Neural progenitor cell (in vitro differentiated cells): Measurements from ENCODE around the gene TMEM175. TPM values are rescaled to one million over a fixed set of nuclear protein-coding genes. Genes with fewer than 3 reads are reported as not detected.

ENCODE experiments used
- DNase-seq: peaks from one replicate; pipeline ENCODE4 v3.0.0-alpha.2; 2016; ENCODE audit warnings: low spot score
- H2AFZ ChIP-seq: fragments of 200-600 bp; sonication (generic); replicated peaks from 2 replicates; pipeline ENCODE4 v1.6.1; 2016; ENCODE audit warnings: antibody characterized with exemption
- H3F3A ChIP-seq: fragments of 200-600 bp; sonication (generic); 2 replicates; pipeline ENCODE4 v1.6.1; 2016; ENCODE audit warnings: antibody characterized with exemption, low read depth
- H3K27ac ChIP-seq: fragments of 200-600 bp; sonication (generic); 2 replicates; pipeline ENCODE4 v1.5.1; 2016; ENCODE audit warnings: mild to moderate bottlenecking
- H3K27me3 ChIP-seq: fragments of 200-600 bp; sonication (generic); 2 replicates; pipeline ENCODE4 v1.6.1; 2016; ENCODE audit warnings: mild to moderate bottlenecking, moderate library complexity
- H3K36me3 ChIP-seq: fragments of 200-600 bp; sonication (generic); 2 replicates; pipeline ENCODE4 v1.5.1; 2016
- H3K4me1 ChIP-seq: fragments of 200-600 bp; sonication (generic); 2 replicates; pipeline ENCODE4 v1.6.1; 2016; ENCODE audit warnings: mixed run types
- H3K4me2 ChIP-seq: fragments of 200-600 bp; sonication (generic); 2 replicates; pipeline ENCODE4 v1.6.1; 2016
- H3K4me3 ChIP-seq: fragments of 200-600 bp; sonication (generic); 2 replicates; pipeline ENCODE4 v1.5.1; 2016
- H3K79me2 ChIP-seq: fragments of 200-600 bp; sonication (generic); 2 replicates; pipeline ENCODE4 v1.6.1; 2016; ENCODE audit warnings: low read depth
- H3K9ac ChIP-seq: fragments of 200-600 bp; sonication (generic); 2 replicates; pipeline ENCODE4 v1.6.1; 2016
- H3K9me3 ChIP-seq: fragments of 200-600 bp; sonication (generic); 2 replicates; pipeline ENCODE4 v1.5.1; 2016; ENCODE audit warnings: low read depth
- H4K20me1 ChIP-seq: fragments of 200-600 bp; sonication (generic); 2 replicates; pipeline ENCODE4 v1.6.1; 2016; ENCODE audit warnings: low read depth
- H3K27ac Mint-ChIP-seq: 3 replicates; pipeline ENCODE4 v1.8.0; 2021; ENCODE audit warnings: mixed read lengths
- H3K27me3 Mint-ChIP-seq: 2 replicates; pipeline ENCODE4 v1.8.0; 2022; ENCODE audit warnings: low read depth, mild to moderate bottlenecking, inconsistent platforms, moderate library complexity, mixed read lengths; ENCODE audit not compliant: insufficient read depth
- H3K36me3 Mint-ChIP-seq: 3 replicates; pipeline ENCODE4 v1.8.0; 2021; ENCODE audit warnings: mixed read lengths
- H3K4me1 Mint-ChIP-seq: 3 replicates; pipeline ENCODE4 v1.8.0; 2021; ENCODE audit warnings: mixed read lengths
- H3K4me3 Mint-ChIP-seq: 3 replicates; pipeline ENCODE4 v1.8.0; 2021; ENCODE audit warnings: mild to moderate bottlenecking, moderate library complexity, mixed read lengths
- H3K9me3 Mint-ChIP-seq: 3 replicates; pipeline ENCODE4 v1.8.0; 2020; ENCODE audit warnings: mixed read lengths
- CTCF ChIP-seq: fragments of 200-600 bp; sonication (generic); IDR thresholded peaks from 2 replicates; pipeline ENCODE4 v1.5.1; 2017; ENCODE audit warnings: antibody characterized with exemption, mild to moderate bottlenecking
- EZH2 ChIP-seq: fragments of 200-600 bp; sonication (generic); IDR thresholded peaks from 2 replicates; pipeline ENCODE4 v1.6.1; 2017; ENCODE audit warnings: antibody characterized with exemption, mild to moderate bottlenecking, moderate library complexity
- EZH2phosphoT487 ChIP-seq: fragments of 200-600 bp; sonication (generic); IDR thresholded peaks from 2 replicates; pipeline ENCODE4 v1.6.1; 2017; ENCODE audit warnings: antibody characterized with exemption
- total RNA-seq: library from RNA; depleted of rRNA; stranded (reverse); fragments of >200 nt; gene quantifications from 2 replicates; pipeline ENCODE4 v1.2.3, GENCODE V29; 2015; ENCODE audit warnings: low replicate concordance

TMEM175 gene
- total RNA-seq, 1 donor from 2014 or later, result 4.4 TPM

- H3K9me3 ChIP-seq, result no peaks in the 10 kb centered on the region
- peaks cover 14% of the 10 kb centered on the region for H3F3A ChIP-seq
- H3K36me3 ChIP-seq, result no peaks in the 10 kb centered on the region
- peaks cover 17% of the 10 kb centered on the region for H3K4me1 ChIP-seq
- no peak overlapping the region for H3K27ac ChIP-seq
- TF ChIP-seq EZH2phosphoT487 (peak; percentile 23), EZH2 (no peak), CTCF (no peak)
- peaks cover 92% of the 10 kb centered on the region for H3K27me3 ChIP-seq
- Mint-ChIP-seq H3K4me1 (peaks cover 11% of the 10 kb centered on the region), H3K36me3 (peaks cover 2% of the 10 kb centered on the region), H3K4me3 (no peak overlapping the region), H3K9me3 (peaks cover 9% of the 10 kb centered on the region), H3K27ac (no peak overlapping the region), H3K27me3 (peaks cover 54% of the 10 kb centered on the region)
- no peak overlapping the region for H3K4me3 ChIP-seq
- no peak overlapping the region for H3K4me2 ChIP-seq
- no peak overlapping the region for H3K9ac ChIP-seq
- no peaks in the 10 kb centered on the region for H3K79me2 ChIP-seq
- H2AFZ ChIP-seq, result no peak overlapping the region
- peaks cover 24% of the 10 kb centered on the region for H4K20me1 ChIP-seq
- DNase-seq, result no peak
Measured at GRCh38 chr4:1006856-1007255, 74.6 kb downstream of the TMEM175 start.

Other genes starting within 250 kb of the TMEM175 start
- 1.9 and 3.4 TPM in 2 replicates for gene SLC49A3, start 243.3 kb upstream of the TMEM175 start, total RNA-seq
- gene PCGF3, start 226.6 kb upstream of the TMEM175 start, total RNA-seq, result 44.7 and 59.1 TPM in 2 replicates
- not detected in 2 replicates for gene CPLX1, start 106.3 kb upstream of the TMEM175 start, total RNA-seq
- 27.6 and 75.9 TPM in 2 replicates for gene GAK, start 144 bp upstream of the TMEM175 start, total RNA-seq
- 5.1 and 16.0 TPM in 2 replicates for gene DGKQ, start 41.1 kb downstream of the TMEM175 start, total RNA-seq
- gene IDUA, start 54.6 kb downstream of the TMEM175 start, total RNA-seq, result 0.47 and 10.7 TPM in 2 replicates
- gene SLC26A1, start 60.9 kb downstream of the TMEM175 start, total RNA-seq, result 0.19 TPM in 1 of 2 replicates, not detected in the other
- 9.6 and 27.4 TPM in 2 replicates for gene FGFRL1, start 79.2 kb downstream of the TMEM175 start, total RNA-seq
- 3.4 and 3.7 TPM in 2 replicates for gene RNF212, start 181.1 kb downstream of the TMEM175 start, total RNA-seq
- 2.1 and 9.0 TPM in 2 replicates for gene SPON2, start 240.1 kb downstream of the TMEM175 start, total RNA-seq